ENCODE data around the gene RB1.

RB1 gene

GRCh38 chr13:48281556-48281955 is 22.0 kb upstream of the RB1 start:
- Histone ChIP-seq H3K9me3 (ENCODE audit: low read depth, low read length) (no peaks in the 10 kb centered on the region), H3K36me3 (ENCODE audit: insufficient read depth, low read length) (no peaks in the 10 kb centered on the region), H3K9ac (ENCODE audit: insufficient read length) (no peak overlapping the region), H3K27ac (no peak overlapping the region), H3K4me3 (no peak overlapping the region)
- TF ChIP-seq POLR2AphosphoS5 (IDR thresholded peaks at IDR 0.05; ENCODE audit: borderline replicate concordance, low read depth, low read length) (no peak), FOXP2 (optimal IDR thresholded peaks at IDR 0.05; ENCODE audit: control extremely low read depth, extremely low read length, insufficient read depth) (no peak), EZH2 (IDR thresholded peaks at IDR 0.05) (no peak)
- no peak for DNase-seq (ENCODE audit: low read depth, low spot score)

- TF ChIP-seq EZH2 (IDR thresholded peaks at IDR 0.05), result no peak
- TF ChIP-seq FOXP2 (optimal IDR thresholded peaks at IDR 0.05; ENCODE audit: control extremely low read depth, extremely low read length, insufficient read depth), result no peak
- TF ChIP-seq POLR2AphosphoS5 (IDR thresholded peaks at IDR 0.05; ENCODE audit: borderline replicate concordance, low read depth, low read length), result no peak
- no peak overlapping the region for H3K27ac ChIP-seq
- no peak overlapping the region for H3K9ac ChIP-seq (ENCODE audit: insufficient read length)
- no peaks in the 10 kb centered on the region for H3K9me3 ChIP-seq (ENCODE audit: low read depth, low read length)
- no peaks in the 10 kb centered on the region for H3K36me3 ChIP-seq (ENCODE audit: insufficient read depth, low read length)
- no peak overlapping the region for H3K4me3 ChIP-seq
- no peak for DNase-seq (ENCODE audit: low read depth, low spot score)
Measured at GRCh38 chr13:48291730-48292129, 11.8 kb upstream of the RB1 start.

GRCh38 chr13:48292650-48293049 is 10.9 kb upstream of the RB1 start:
- TF ChIP-seq FOXP2 (optimal IDR thresholded peaks at IDR 0.05; ENCODE audit: control extremely low read depth, extremely low read length, insufficient read depth), result no peak
- no peak for TF ChIP-seq EZH2 (IDR thresholded peaks at IDR 0.05)
- no peak for TF ChIP-seq POLR2AphosphoS5 (IDR thresholded peaks at IDR 0.05; ENCODE audit: borderline replicate concordance, low read depth, low read length)
- H3K27ac ChIP-seq, result no peak overlapping the region
- H3K9ac ChIP-seq (ENCODE audit: insufficient read length), result no peak overlapping the region
- H3K9me3 ChIP-seq (ENCODE audit: low read depth, low read length), result no peaks in the 10 kb centered on the region
- DNase-seq (ENCODE audit: low read depth, low spot score), result no peak
- H3K4me3 ChIP-seq, result no peak overlapping the region
- no peaks in the 10 kb centered on the region for H3K36me3 ChIP-seq (ENCODE audit: insufficient read depth, low read length)

- Histone ChIP-seq H3K9ac (ENCODE audit: insufficient read length) (no peak overlapping the region), H3K36me3 (ENCODE audit: insufficient read depth, low read length) (no peaks in the 10 kb centered on the region), H3K9me3 (ENCODE audit: low read depth, low read length) (no peaks in the 10 kb centered on the region), H3K4me3 (no peak overlapping the region), H3K27ac (no peak overlapping the region)
- DNase-seq (ENCODE audit: low read depth, low spot score), result no peak
- TF ChIP-seq POLR2AphosphoS5 (IDR thresholded peaks at IDR 0.05; ENCODE audit: borderline replicate concordance, low read depth, low read length) (no peak), FOXP2 (optimal IDR thresholded peaks at IDR 0.05; ENCODE audit: control extremely low read depth, extremely low read length, insufficient read depth) (no peak), EZH2 (IDR thresholded peaks at IDR 0.05) (no peak)
Measured at GRCh38 chr13:48294653-48295052, 8.9 kb upstream of the RB1 start.

- Histone ChIP-seq H3K36me3 (ENCODE audit: insufficient read depth, low read length) (no peaks in the 10 kb centered on the region), H3K4me3 (no peak overlapping the region), H3K27ac (no peak overlapping the region), H3K9ac (ENCODE audit: insufficient read length) (no peak overlapping the region), H3K9me3 (ENCODE audit: low read depth, low read length) (no peaks in the 10 kb centered on the region)
- TF ChIP-seq EZH2 (IDR thresholded peaks at IDR 0.05) (no peak), POLR2AphosphoS5 (IDR thresholded peaks at IDR 0.05; ENCODE audit: borderline replicate concordance, low read depth, low read length) (no peak)
- DNase-seq (ENCODE audit: low read depth, low spot score), result no peak
Measured at GRCh38 chr13:48295271-48295670, 8.3 kb upstream of the RB1 start.

GRCh38 chr13:48296528-48296927 is 7.0 kb upstream of the RB1 start:
- no peaks in the 10 kb centered on the region for H3K9me3 ChIP-seq (ENCODE audit: low read depth, low read length)
- no peak overlapping the region for H3K4me3 ChIP-seq
- no peak for DNase-seq (ENCODE audit: low read depth, low spot score)
- H3K9ac ChIP-seq (ENCODE audit: insufficient read length), result no peak overlapping the region
- no peaks in the 10 kb centered on the region for H3K36me3 ChIP-seq (ENCODE audit: insufficient read depth, low read length)
- no peak for TF ChIP-seq FOXP2 (optimal IDR thresholded peaks at IDR 0.05; ENCODE audit: control extremely low read depth, extremely low read length, insufficient read depth)
- no peak for TF ChIP-seq POLR2AphosphoS5 (IDR thresholded peaks at IDR 0.05; ENCODE audit: borderline replicate concordance, low read depth, low read length)
- no peak for TF ChIP-seq EZH2 (IDR thresholded peaks at IDR 0.05)
- H3K27ac ChIP-seq, result no peak overlapping the region

GRCh38 chr13:48297131-48297786 is 6.3 kb upstream of the RB1 start:
- H3K27ac ChIP-seq, result no peak overlapping the region
- no peak overlapping the region for H3K4me3 ChIP-seq
- H3K9ac ChIP-seq (ENCODE audit: insufficient read length), result no peak overlapping the region
- no peak for DNase-seq (ENCODE audit: low read depth, low spot score)
- TF ChIP-seq FOXP2 (optimal IDR thresholded peaks at IDR 0.05; ENCODE audit: control extremely low read depth, extremely low read length, insufficient read depth) (no peak), EZH2 (IDR thresholded peaks at IDR 0.05) (no peak), POLR2AphosphoS5 (IDR thresholded peaks at IDR 0.05; ENCODE audit: borderline replicate concordance, low read depth, low read length) (no peak)
- no peaks in the 10 kb centered on the region for H3K36me3 ChIP-seq (ENCODE audit: insufficient read depth, low read length)
- H3K9me3 ChIP-seq (ENCODE audit: low read depth, low read length), result no peaks in the 10 kb centered on the region

- Histone ChIP-seq H3K4me3 (no peak overlapping the region), H3K36me3 (ENCODE audit: insufficient read depth, low read length) (no peaks in the 10 kb centered on the region), H3K9me3 (ENCODE audit: low read depth, low read length) (no peaks in the 10 kb centered on the region), H3K9ac (ENCODE audit: insufficient read length) (no peak overlapping the region), H3K27ac (no peak overlapping the region)
- no peak for TF ChIP-seq POLR2AphosphoS5 (IDR thresholded peaks at IDR 0.05; ENCODE audit: borderline replicate concordance, low read depth, low read length)
- no peak for TF ChIP-seq FOXP2 (optimal IDR thresholded peaks at IDR 0.05; ENCODE audit: control extremely low read depth, extremely low read length, insufficient read depth)
- TF ChIP-seq EZH2 (IDR thresholded peaks at IDR 0.05), result no peak
- DNase-seq (ENCODE audit: low read depth, low spot score), result no peak
Measured at GRCh38 chr13:48299591-48299990, 4.0 kb upstream of the RB1 start.

GRCh38 chr13:48302871-48303358 is 636 bp upstream of the RB1 start:
- peak overlapping the region; percentile 98 for H3K27ac ChIP-seq
- peak overlapping the region; percentile 96 for H3K4me3 ChIP-seq
- H3K9me3 ChIP-seq (ENCODE audit: low read depth, low read length), result no peaks in the 10 kb centered on the region
- peak overlapping the region; percentile 98 for H3K9ac ChIP-seq (ENCODE audit: insufficient read length)
- TF ChIP-seq EZH2 (IDR thresholded peaks at IDR 0.05) (no peak), POLR2AphosphoS5 (IDR thresholded peaks at IDR 0.05; ENCODE audit: borderline replicate concordance, low read depth, low read length) (no peak), FOXP2 (optimal IDR thresholded peaks at IDR 0.05; ENCODE audit: control extremely low read depth, extremely low read length, insufficient read depth) (no peak)
- peak; percentile 35 for DNase-seq (ENCODE audit: low read depth, low spot score)
- no peaks in the 10 kb centered on the region for H3K36me3 ChIP-seq (ENCODE audit: insufficient read depth, low read length)

Data from SK-N-MC (cell line).